Smooth muscle cell (in vitro differentiated cells): Measurements from ENCODE around the gene CCAR1. TPM values are rescaled to one million over a fixed set of nuclear protein-coding genes. Genes with fewer than 3 reads are reported as not detected.
"Not testable (repeated sequence)": the region's sequence is repeated elsewhere in the genome, so short reads cannot be mapped to it uniquely, and the experiment has no call there.

Experiments used
- DNase-seq: peaks from one replicate; lab custom pipeline; 2025; ENCODE audit not compliant: unreplicated experiment; lab: John Stamatoyannopoulos, UW
- H2AFZ ChIP-seq: fragments of 200-600 bp; sonication (generic); 2 replicates; pipeline ENCODE4 v1.6.0; 2016; ENCODE audit warnings: antibody characterized with exemption, low read depth, mild to moderate bottlenecking
- H3F3A ChIP-seq: fragments of 200-600 bp; sonication (generic); 2 replicates; pipeline ENCODE4 v1.6.0; 2017; ENCODE audit warnings: antibody characterized with exemption, low read depth
- H3K27ac ChIP-seq: fragments of 200-600 bp; sonication (generic); 2 replicates; pipeline ENCODE4 v1.5.1; 2016; ENCODE audit warnings: low read depth, mild to moderate bottlenecking
- H3K27me3 ChIP-seq: fragments of 200-600 bp; sonication (generic); 2 replicates; pipeline ENCODE4 v1.6.1; 2016; ENCODE audit warnings: low read depth, mild to moderate bottlenecking
- H3K36me3 ChIP-seq: fragments of 200-600 bp; sonication (generic); 2 replicates; pipeline ENCODE4 v1.5.1; 2016; ENCODE audit warnings: low read depth
- H3K4me1 ChIP-seq: fragments of 200-600 bp; sonication (generic); 2 replicates; pipeline ENCODE4 v1.5.1; 2016; ENCODE audit warnings: low read depth
- H3K4me2 ChIP-seq: fragments of 200-600 bp; sonication (generic); 2 replicates; pipeline ENCODE4 v1.6.0; 2016; ENCODE audit warnings: mild to moderate bottlenecking
- H3K4me3 ChIP-seq: fragments of 200-600 bp; sonication (generic); 2 replicates; pipeline ENCODE4 v1.5.1; 2016; ENCODE audit warnings: mild to moderate bottlenecking
- H3K79me2 ChIP-seq: fragments of 200-600 bp; sonication (generic); 2 replicates; pipeline ENCODE4 v1.6.0; 2016; ENCODE audit warnings: low read depth, mild to moderate bottlenecking
- H3K9ac ChIP-seq: fragments of 200-600 bp; sonication (generic); 2 replicates; pipeline ENCODE4 v1.6.0; 2016; ENCODE audit warnings: low read depth
- H3K9me3 ChIP-seq: fragments of 200-600 bp; sonication (generic); replicated peaks from 2 replicates; pipeline ENCODE4 v1.5.1; 2016; ENCODE audit warnings: low read depth
- H4K20me1 ChIP-seq: fragments of 200-600 bp; sonication (generic); 2 replicates; pipeline ENCODE4 v1.6.0; 2016; ENCODE audit warnings: low read depth
- CTCF ChIP-seq: fragments of 200-600 bp; sonication (generic); IDR thresholded peaks from 2 replicates; pipeline ENCODE4 v1.5.1; 2017; ENCODE audit warnings: borderline replicate concordance, mild to moderate bottlenecking, antibody characterized with exemption; ENCODE audit not compliant: insufficient read depth, poor library complexity, severe bottlenecking
- WGBS: methylation state at CpG from one replicate; pipeline ENCODE4 v1.1.7; 2016; ENCODE audit warnings: low lambda C conversion rate; 5-methylcytosine and 5-hydroxymethylcytosine counted together
- polyA plus RNA-seq: library from polyadenylated mRNA; unstranded; fragments of >200 nt; fragmentation: Nextera tagmentation; extraction: Ambion mirVana; gene quantifications from 2 replicates; pipeline ENCODE4 v1.2.1, GENCODE V29; 2016
- total RNA-seq: library from RNA; depleted of rRNA; stranded (reverse); fragments of >200 nt; gene quantifications from 2 replicates; pipeline ENCODE4 v1.2.3, GENCODE V29; 2014

The CCAR1 gene
- total and polyA plus RNA-seq, 2 experiments from 2014 or later = 48.7 to 51.4 TPM

- no peak for DNase-seq
- peaks cover 75% of the 10 kb centered on the region for H3K79me2 ChIP-seq
- 96% methylated on average over 8 of the region's 8 CpGs for WGBS
- no peak overlapping the region for H3K27ac ChIP-seq
- no peaks in the 10 kb centered on the region for H3K27me3 ChIP-seq
- no peak overlapping the region for H3K9ac ChIP-seq
- peaks cover 16% of the 10 kb centered on the region for H3K36me3 ChIP-seq
- peaks cover 94% of the 10 kb centered on the region for H4K20me1 ChIP-seq
- no peak overlapping the region for H3K4me3 ChIP-seq
- H3K9me3 ChIP-seq = no peaks in the 10 kb centered on the region
- no peak overlapping the region for H3K4me2 ChIP-seq
- H3F3A ChIP-seq = no peaks in the 10 kb centered on the region
- no peaks in the 10 kb centered on the region for H3K4me1 ChIP-seq
- no peak overlapping the region for H2AFZ ChIP-seq
- no peak for TF ChIP-seq CTCF
Measured at GRCh38 chr10:68732651-68733050, 11.6 kb downstream of the CCAR1 start.

GRCh38 chr10:68734349-68734748, 13.3 kb downstream of the CCAR1 start:
- no peak overlapping the region for H3K27ac ChIP-seq
- H3F3A ChIP-seq = no peaks in the 10 kb centered on the region
- peaks cover 22% of the 10 kb centered on the region for H3K36me3 ChIP-seq
- peaks cover 93% of the 10 kb centered on the region for H4K20me1 ChIP-seq
- DNase-seq = no peak
- H3K79me2 ChIP-seq = peaks cover 64% of the 10 kb centered on the region
- H3K9me3 ChIP-seq = no peaks in the 10 kb centered on the region
- no peak for TF ChIP-seq CTCF
- no peak overlapping the region for H2AFZ ChIP-seq
- H3K4me2 ChIP-seq = no peak overlapping the region
- H3K4me1 ChIP-seq = no peaks in the 10 kb centered on the region
- H3K27me3 ChIP-seq = no peaks in the 10 kb centered on the region
- no peak overlapping the region for H3K9ac ChIP-seq
- no peak overlapping the region for H3K4me3 ChIP-seq
- WGBS = 99% methylated on average over 7 of the region's 7 CpGs

- peaks cover 22% of the 10 kb centered on the region for H3K36me3 ChIP-seq
- H3K27ac ChIP-seq = no peak overlapping the region
- H3K9me3 ChIP-seq = no peaks in the 10 kb centered on the region
- no peak overlapping the region for H3K9ac ChIP-seq
- no peaks in the 10 kb centered on the region for H3K4me1 ChIP-seq
- H3K4me2 ChIP-seq = no peak overlapping the region
- H4K20me1 ChIP-seq = peaks cover 93% of the 10 kb centered on the region
- TF ChIP-seq CTCF = no peak
- no peaks in the 10 kb centered on the region for H3F3A ChIP-seq
- peaks cover 62% of the 10 kb centered on the region for H3K79me2 ChIP-seq
- 92% methylated on average over 6 of the region's 6 CpGs for WGBS
- no peak for DNase-seq
- H2AFZ ChIP-seq = no peak overlapping the region
- H3K27me3 ChIP-seq = no peaks in the 10 kb centered on the region
- H3K4me3 ChIP-seq = no peak overlapping the region
Measured at GRCh38 chr10:68735119-68735518, 14.1 kb downstream of the CCAR1 start.

GRCh38 chr10:68735739-68736138, 14.7 kb downstream of the CCAR1 start:
- not testable (repeated sequence) for H3K4me3 ChIP-seq, H3K4me1 ChIP-seq, H3F3A ChIP-seq, DNase-seq, H2AFZ ChIP-seq, H3K27ac ChIP-seq, H3K4me2 ChIP-seq, H3K27me3 ChIP-seq, H3K9ac ChIP-seq, H3K9me3 ChIP-seq
- Histone ChIP-seq H4K20me1 (peaks cover 92% of the 10 kb centered on the region), H3K36me3 (peaks cover 22% of the 10 kb centered on the region), H3K79me2 (peaks cover 57% of the 10 kb centered on the region)
- 83% methylated on average over 7 of the region's 7 CpGs for WGBS

GRCh38 chr10:68740676-68741075, 19.6 kb downstream of the CCAR1 start:
- H4K20me1 ChIP-seq = peaks cover 52% of the 10 kb centered on the region
- H3K27ac ChIP-seq, H3F3A ChIP-seq, H3K27me3 ChIP-seq, H3K9me3 ChIP-seq, H3K4me3 ChIP-seq, H3K4me2 ChIP-seq, H3K36me3 ChIP-seq, H3K9ac ChIP-seq, H2AFZ ChIP-seq, H3K4me1 ChIP-seq, DNase-seq: not testable (repeated sequence)
- WGBS = 97% methylated on average over 5 of the region's 5 CpGs
- peaks cover 21% of the 10 kb centered on the region for H3K79me2 ChIP-seq
